Fibroblast of lung (primary cell): Measurements from ENCODE around the gene SIRT4.

ENCODE experiments used
- CTCF ChIP-seq, 2 donors: IDR thresholded peaks in 1 of 2; conservative IDR thresholded peaks in 1 of 2; 1 replicate in 1 of 2; 2 replicates in 1 of 2; pipeline ENCODE4 v1.5.1; 2011 to 2012; ENCODE audit warnings: low read length in 2 of 2, control low read depth in 1 of 2, inconsistent platforms in 1 of 2, low read depth in 1 of 2, mild to moderate bottlenecking in 1 of 2
- EZH2 ChIP-seq: IDR thresholded peaks from 2 replicates; pipeline ENCODE4 v1.5.1; 2012; ENCODE audit warnings: low read length, control low read depth, mild to moderate bottlenecking; ENCODE audit errors: missing control alignments

- TF ChIP-seq CTCF (conservative IDR thresholded peaks at IDR 0.05 in 1 of 2, IDR thresholded peaks at IDR 0.05 in 1 of 2; ENCODE audit: low read depth in 1 of 2, low read length in 2 of 2), result no peak
- TF ChIP-seq EZH2, result no peak
These were observed 15.2 kb upstream of the SIRT4 start for GRCh38 chr12:120286768-120287490.
